GM12878 (cell line): ENCODE measurements around the gene TTC23. TPM values are rescaled to one million over a fixed set of nuclear protein-coding genes. Genes with fewer than 3 reads are reported as not detected.

Source experiments
- ATAC-seq: fragments of 200-7000 bp; cut with Tn5 transposase; 3 replicates; pipeline ENCODE4 v1.9.1; 2020; ENCODE audit warnings: mild to moderate bottlenecking, moderate library complexity
- BruUV-seq: library from RNA; stranded (reverse); fragments of 400-500 nt; replicated peaks from 2 replicates; lab custom pipeline; 2021; lab: Mats Ljungman, UMichigan
- CTCF ChIA-PET: fragments of 300-600 bp; sonication (Branson Sonifier 250); formaldehyde crosslinking; extraction: SDS; loops from one replicate; lab custom pipeline; 2021; ENCODE audit warnings: inconsistent platforms; lab: Yijun Ruan, JAX
- POLR2A ChIA-PET: fragments of 350-600 bp; formaldehyde crosslinking; extraction: SDS; loops from one replicate; lab custom pipeline; 2021; ENCODE audit warnings: inconsistent platforms; lab: Charles Lee
- RAD21 ChIA-PET: fragments of 300-600 bp; sonication (Branson Sonifier 250); formaldehyde crosslinking; loops from one replicate; lab custom pipeline; 2023; ENCODE audit warnings: antibody characterized with exemption; ENCODE audit not compliant: unreplicated experiment; lab: Charles Lee
- SMC1A ChIA-PET: fragments of 300-600 bp; sonication (Branson Sonifier 250); formaldehyde crosslinking; loops from one replicate; lab custom pipeline; 2023; ENCODE audit not compliant: unreplicated experiment, uncharacterized antibody; lab: Charles Lee
- DNase-seq: peaks from one replicate; pipeline ENCODE4 v3.0.0-alpha.2; 2011; ENCODE audit warnings: low read depth, low spot score
- FAIRE-seq: peaks from 3 replicates; lab custom pipeline; 2011; peaks lifted over from hg19 to GRCh38; lab: Jason Lieb, UNC
- H2AFZ ChIP-seq: 2 replicates; pipeline ENCODE4 v1.6.0; 2011; ENCODE audit warnings: low read depth, low read length, control low read depth; ENCODE audit not compliant: control insufficient read depth
- H3K27ac ChIP-seq: 2 replicates; pipeline ENCODE4 v1.5.1; 2011; ENCODE audit warnings: control low read depth; ENCODE audit not compliant: control insufficient read depth, insufficient read depth
- H3K27me3 ChIP-seq, 2 experiments: replicated peaks in 1 of 2; 2 replicates each; pipeline versions ENCODE4 v1.6.0 to v1.6.1; 2011; ENCODE audit warnings: low read length in 1 of 2; ENCODE audit not compliant: control insufficient read depth in 2 of 2, insufficient read depth in 2 of 2
- H3K36me3 ChIP-seq, 2 experiments: 2 replicates each; pipeline ENCODE4 v1.5.1; 2011; ENCODE audit warnings: low read length in 1 of 2; ENCODE audit not compliant: control insufficient read depth in 2 of 2, insufficient read depth in 2 of 2
- H3K4me1 ChIP-seq: 2 replicates; pipeline ENCODE4 v1.6.1; 2011; ENCODE audit warnings: mild to moderate bottlenecking, low read length, moderate library complexity, mixed read lengths; ENCODE audit not compliant: control insufficient read depth, insufficient read depth
- H3K4me2 ChIP-seq: 2 replicates; pipeline ENCODE4 v1.6.0; 2011; ENCODE audit warnings: control low read depth; ENCODE audit not compliant: control insufficient read depth, insufficient read depth
- H3K4me3 ChIP-seq: fragments of 200-600 bp; sonication (generic); 2 replicates; pipeline ENCODE4 v1.5.1; 2016
- H3K79me2 ChIP-seq: 2 replicates; pipeline ENCODE4 v1.6.0; 2011; ENCODE audit warnings: low read length; ENCODE audit not compliant: control insufficient read depth, insufficient read depth
- H3K9ac ChIP-seq: 2 replicates; pipeline ENCODE4 v1.8.0; 2011; ENCODE audit warnings: low read length, control low read depth, mixed read lengths; ENCODE audit not compliant: control insufficient read depth, insufficient read depth
- H3K9me3 ChIP-seq: replicated peaks from 3 replicates; pipeline ENCODE4 v1.5.1; 2011; ENCODE audit warnings: mild to moderate bottlenecking, low read length; ENCODE audit not compliant: control insufficient read depth, insufficient read depth
- H4K20me1 ChIP-seq: 2 replicates; pipeline ENCODE4 v1.6.0; 2011; ENCODE audit not compliant: control insufficient read depth, insufficient read depth
- BACH1 ChIP-seq: fragments of 450-650 bp; IDR thresholded peaks from 2 replicates; pipeline ENCODE4 v1.6.1; 2017; ENCODE audit warnings: mild to moderate bottlenecking, borderline replicate concordance
- CEBPB ChIP-seq, 2 experiments: fragments of 150-350 bp in 1 of 2; IDR thresholded peaks; 2 replicates each; pipeline ENCODE4 v1.6.1; 2012 to 2014; ENCODE audit warnings: low read depth in 2 of 2, low read length in 2 of 2, borderline replicate concordance in 1 of 2, inconsistent platforms in 1 of 2
- CREB1 ChIP-seq: IDR thresholded peaks from 2 replicates; pipeline ENCODE4 v1.6.1; 2012; ENCODE audit warnings: low read depth, mild to moderate bottlenecking, inconsistent platforms
- ETV6 ChIP-seq, 2 experiments: fragments of 450-650 bp in 1 of 2; IDR thresholded peaks in 1 of 2; conservative IDR thresholded peaks in 1 of 2; 2 replicates each; pipeline ENCODE4 v1.6.1; 2014; ENCODE audit warnings: antibody characterized with exemption in 1 of 2, borderline replicate concordance in 1 of 2, low read depth in 1 of 2, mild to moderate bottlenecking in 1 of 2, moderate library complexity in 1 of 2
- HCFC1 ChIP-seq: fragments of 150-350 bp; IDR thresholded peaks from 2 replicates; pipeline ENCODE4 v1.6.1; 2014; ENCODE audit warnings: low read length
- NR2F1 ChIP-seq: fragments of 450-650 bp; conservative IDR thresholded peaks from 2 replicates; pipeline ENCODE4 v1.6.1; 2017; ENCODE audit warnings: mild to moderate bottlenecking
- NRF1 ChIP-seq: conservative IDR thresholded peaks from 2 replicates; pipeline ENCODE4 v1.6.1; 2011; ENCODE audit warnings: mild to moderate bottlenecking, low read depth, low read length, improper control_type of control experiment
- RAD51 ChIP-seq: fragments of 450-650 bp; IDR thresholded peaks from 2 replicates; pipeline ENCODE4 v1.6.1; 2016; ENCODE audit warnings: moderate library complexity, mild to moderate bottlenecking, inconsistent platforms
- SRF ChIP-seq, 2 experiments: IDR thresholded peaks; 2 replicates each; pipeline ENCODE4 v1.6.1; 2011; ENCODE audit warnings: low read depth in 2 of 2, low read length in 2 of 2, mild to moderate bottlenecking in 1 of 2, moderate library complexity in 1 of 2
- ZBED1 ChIP-seq: IDR thresholded peaks from 2 replicates; pipeline ENCODE4 v1.6.1; 2016; ENCODE audit warnings: borderline replicate concordance
- WGBS: methylation state at CpG from one replicate; pipeline ENCODE4 v1.1.6; 2016; ENCODE audit warnings: low lambda C conversion rate; ENCODE audit not compliant: insufficient replicate concordance, insufficient coverage; ENCODE audit errors: missing lambda C conversion rate; 5-methylcytosine and 5-hydroxymethylcytosine counted together
- in situ Hi-C: fragments of 300-500 bp; cut with MboI; formaldehyde crosslinking; loops from 9 replicates; pipeline ENCODE4 v1.14.3; 2018; ENCODE audit warnings: mixed read lengths
- intact Hi-C: fragments of 100-400 bp; cut with micrococcal nuclease; formaldehyde crosslinking; loops from one replicate; pipeline ENCODE4 v1.14.2; 2022; ENCODE audit not compliant: unreplicated experiment
- polyA plus RNA-seq, 11 experiments: library from polyadenylated mRNA; depleted of rRNA in 4 of 11; unstranded in 6 of 11; stranded (reverse) in 5 of 11; fragments of >200 nt; fragmentation: Nextera tagmentation in 4 of 11; fragmentation: Illumina TruSeq in 1 of 11; extraction: Ambion mirVana in 4 of 11; extraction: Trizol in 1 of 11; gene quantifications; 1 replicate in 1 of 11; 2 replicates in 10 of 11; pipeline versions ENCODE4 v1.2.1 to v1.2.3, GENCODE V29; 2011 to 2016; ENCODE audit warnings: inconsistent platforms in 2 of 11, missing spikeins in 2 of 11, low read depth in 1 of 11
- total RNA-seq, 4 experiments: library from RNA; depleted of rRNA in 3 of 4; stranded (reverse); fragments of >200 nt in 3 of 4; fragmentation: Illumina TruSeq in 1 of 4; extraction: Trizol in 1 of 4; gene quantifications; 2 replicates each; pipeline versions ENCODE4 v1.2.1 to v1.2.3, GENCODE V29; 2013 to 2021
- TF ChIP-seq, protein P1 (sequence below): IDR thresholded peaks from 2 replicates; pipeline ENCODE4 v1.6.1; 2011; ENCODE audit warnings: mild to moderate bottlenecking, low read depth, low read length, moderate library complexity; ENCODE audit not compliant: insufficient replicate concordance
- TF ChIP-seq, protein P2 (sequence below): fragments of 450-650 bp; IDR thresholded peaks from 2 replicates; pipeline ENCODE4 v1.6.1; 2017; ENCODE audit warnings: mild to moderate bottlenecking, moderate library complexity
- TF ChIP-seq, protein P3 (sequence below): IDR thresholded peaks from 2 replicates; pipeline ENCODE4 v1.6.1; 2012; ENCODE audit warnings: improper control_type of control experiment, low read depth, low read length; ENCODE audit not compliant: insufficient replicate concordance

TTC23 gene
- total and polyA plus RNA-seq, 10 of the 15 experiments (the other 5 are each of a cell fraction or from before 2014, with no cell fraction given) = 1.2 to 9.0 (median 6.5) TPM

DNA sequence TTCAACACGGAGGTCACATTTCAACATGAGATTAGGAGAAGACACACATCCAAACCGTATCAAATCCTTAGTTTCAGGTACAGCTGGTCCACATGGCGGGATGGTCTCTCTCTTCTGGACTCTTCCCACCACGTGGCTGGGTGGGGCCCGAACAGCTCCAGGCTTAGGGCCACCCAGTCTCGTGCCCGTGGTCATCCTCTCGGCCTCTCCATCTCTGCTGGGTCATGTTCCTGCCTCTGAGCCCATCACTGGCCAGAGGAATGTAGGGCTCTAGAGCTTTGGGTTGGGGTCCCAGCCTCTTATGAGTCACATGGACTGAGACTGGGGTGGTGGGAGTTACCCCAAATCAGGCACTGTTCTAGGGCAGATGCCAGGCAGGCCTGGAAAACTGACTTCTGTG lies 132.3 kb downstream of the TTC23 start:
- no peak for FAIRE-seq
- no peak for TF ChIP-seq NRF1
- TF ChIP-seq, protein P1, sequence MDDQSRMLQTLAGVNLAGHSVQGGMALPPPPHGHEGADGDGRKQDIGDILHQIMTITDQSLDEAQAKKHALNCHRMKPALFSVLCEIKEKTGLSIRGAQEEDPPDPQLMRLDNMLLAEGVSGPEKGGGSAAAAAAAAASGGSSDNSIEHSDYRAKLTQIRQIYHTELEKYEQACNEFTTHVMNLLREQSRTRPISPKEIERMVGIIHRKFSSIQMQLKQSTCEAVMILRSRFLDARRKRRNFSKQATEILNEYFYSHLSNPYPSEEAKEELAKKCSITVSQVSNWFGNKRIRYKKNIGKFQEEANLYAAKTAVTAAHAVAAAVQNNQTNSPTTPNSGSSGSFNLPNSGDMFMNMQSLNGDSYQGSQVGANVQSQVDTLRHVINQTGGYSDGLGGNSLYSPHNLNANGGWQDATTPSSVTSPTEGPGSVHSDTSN = no peak
- TF ChIP-seq CEBPB (IDR thresholded peaks at IDR 0.05; ENCODE audit: borderline replicate concordance in 1 of 2, low read depth in 2 of 2, low read length in 2 of 2) = no peak
- TF ChIP-seq, protein P2, sequence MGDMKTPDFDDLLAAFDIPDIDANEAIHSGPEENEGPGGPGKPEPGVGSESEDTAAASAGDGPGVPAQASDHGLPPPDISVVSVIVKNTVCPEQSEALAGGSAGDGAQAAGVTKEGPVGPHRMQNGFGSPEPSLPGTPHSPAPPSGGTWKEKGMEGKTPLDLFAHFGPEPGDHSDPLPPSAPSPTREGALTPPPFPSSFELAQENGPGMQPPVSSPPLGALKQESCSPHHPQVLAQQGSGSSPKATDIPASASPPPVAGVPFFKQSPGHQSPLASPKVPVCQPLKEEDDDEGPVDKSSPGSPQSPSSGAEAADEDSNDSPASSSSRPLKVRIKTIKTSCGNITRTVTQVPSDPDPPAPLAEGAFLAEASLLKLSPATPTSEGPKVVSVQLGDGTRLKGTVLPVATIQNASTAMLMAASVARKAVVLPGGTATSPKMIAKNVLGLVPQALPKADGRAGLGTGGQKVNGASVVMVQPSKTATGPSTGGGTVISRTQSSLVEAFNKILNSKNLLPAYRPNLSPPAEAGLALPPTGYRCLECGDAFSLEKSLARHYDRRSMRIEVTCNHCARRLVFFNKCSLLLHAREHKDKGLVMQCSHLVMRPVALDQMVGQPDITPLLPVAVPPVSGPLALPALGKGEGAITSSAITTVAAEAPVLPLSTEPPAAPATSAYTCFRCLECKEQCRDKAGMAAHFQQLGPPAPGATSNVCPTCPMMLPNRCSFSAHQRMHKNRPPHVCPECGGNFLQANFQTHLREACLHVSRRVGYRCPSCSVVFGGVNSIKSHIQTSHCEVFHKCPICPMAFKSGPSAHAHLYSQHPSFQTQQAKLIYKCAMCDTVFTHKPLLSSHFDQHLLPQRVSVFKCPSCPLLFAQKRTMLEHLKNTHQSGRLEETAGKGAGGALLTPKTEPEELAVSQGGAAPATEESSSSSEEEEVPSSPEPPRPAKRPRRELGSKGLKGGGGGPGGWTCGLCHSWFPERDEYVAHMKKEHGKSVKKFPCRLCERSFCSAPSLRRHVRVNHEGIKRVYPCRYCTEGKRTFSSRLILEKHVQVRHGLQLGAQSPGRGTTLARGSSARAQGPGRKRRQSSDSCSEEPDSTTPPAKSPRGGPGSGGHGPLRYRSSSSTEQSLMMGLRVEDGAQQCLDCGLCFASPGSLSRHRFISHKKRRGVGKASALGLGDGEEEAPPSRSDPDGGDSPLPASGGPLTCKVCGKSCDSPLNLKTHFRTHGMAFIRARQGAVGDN = no peak
- TF ChIP-seq HCFC1 = no peak
- no peak for TF ChIP-seq ETV6 (conservative IDR thresholded peaks at IDR 0.05 in 1 of 2, IDR thresholded peaks at IDR 0.05 in 1 of 2; ENCODE audit: borderline replicate concordance in 1 of 2, low read depth in 1 of 2)
- no peak for TF ChIP-seq BACH1
- TF ChIP-seq CREB1 = no peak
- TF ChIP-seq ZBED1 = no peak
- no peak for TF ChIP-seq RAD51
- TF ChIP-seq SRF (IDR thresholded peaks at IDR 0.05; ENCODE audit: low read depth in 2 of 2, low read length in 2 of 2) = no peak
- TF ChIP-seq NR2F1 = no peak
- TF ChIP-seq, protein P3, sequence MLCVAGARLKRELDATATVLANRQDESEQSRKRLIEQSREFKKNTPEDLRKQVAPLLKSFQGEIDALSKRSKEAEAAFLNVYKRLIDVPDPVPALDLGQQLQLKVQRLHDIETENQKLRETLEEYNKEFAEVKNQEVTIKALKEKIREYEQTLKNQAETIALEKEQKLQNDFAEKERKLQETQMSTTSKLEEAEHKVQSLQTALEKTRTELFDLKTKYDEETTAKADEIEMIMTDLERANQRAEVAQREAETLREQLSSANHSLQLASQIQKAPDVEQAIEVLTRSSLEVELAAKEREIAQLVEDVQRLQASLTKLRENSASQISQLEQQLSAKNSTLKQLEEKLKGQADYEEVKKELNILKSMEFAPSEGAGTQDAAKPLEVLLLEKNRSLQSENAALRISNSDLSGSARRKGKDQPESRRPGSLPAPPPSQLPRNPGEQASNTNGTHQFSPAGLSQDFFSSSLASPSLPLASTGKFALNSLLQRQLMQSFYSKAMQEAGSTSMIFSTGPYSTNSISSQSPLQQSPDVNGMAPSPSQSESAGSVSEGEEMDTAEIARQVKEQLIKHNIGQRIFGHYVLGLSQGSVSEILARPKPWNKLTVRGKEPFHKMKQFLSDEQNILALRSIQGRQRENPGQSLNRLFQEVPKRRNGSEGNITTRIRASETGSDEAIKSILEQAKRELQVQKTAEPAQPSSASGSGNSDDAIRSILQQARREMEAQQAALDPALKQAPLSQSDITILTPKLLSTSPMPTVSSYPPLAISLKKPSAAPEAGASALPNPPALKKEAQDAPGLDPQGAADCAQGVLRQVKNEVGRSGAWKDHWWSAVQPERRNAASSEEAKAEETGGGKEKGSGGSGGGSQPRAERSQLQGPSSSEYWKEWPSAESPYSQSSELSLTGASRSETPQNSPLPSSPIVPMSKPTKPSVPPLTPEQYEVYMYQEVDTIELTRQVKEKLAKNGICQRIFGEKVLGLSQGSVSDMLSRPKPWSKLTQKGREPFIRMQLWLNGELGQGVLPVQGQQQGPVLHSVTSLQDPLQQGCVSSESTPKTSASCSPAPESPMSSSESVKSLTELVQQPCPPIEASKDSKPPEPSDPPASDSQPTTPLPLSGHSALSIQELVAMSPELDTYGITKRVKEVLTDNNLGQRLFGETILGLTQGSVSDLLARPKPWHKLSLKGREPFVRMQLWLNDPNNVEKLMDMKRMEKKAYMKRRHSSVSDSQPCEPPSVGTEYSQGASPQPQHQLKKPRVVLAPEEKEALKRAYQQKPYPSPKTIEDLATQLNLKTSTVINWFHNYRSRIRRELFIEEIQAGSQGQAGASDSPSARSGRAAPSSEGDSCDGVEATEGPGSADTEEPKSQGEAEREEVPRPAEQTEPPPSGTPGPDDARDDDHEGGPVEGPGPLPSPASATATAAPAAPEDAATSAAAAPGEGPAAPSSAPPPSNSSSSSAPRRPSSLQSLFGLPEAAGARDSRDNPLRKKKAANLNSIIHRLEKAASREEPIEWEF = no peak

More for the DNA sequence above, 132.3 kb downstream of the TTC23 start:
- Histone ChIP-seq H3K9ac (no peak overlapping the region), H2AFZ (no peak overlapping the region), H3K27ac (no peak overlapping the region), H3K4me3 (no peak overlapping the region), H4K20me1 (no peaks in the 10 kb centered on the region), H3K27me3 (no peaks in the 10 kb centered on the region; a peak in 1 of 4 replicates), H3K36me3 (no peaks in the 10 kb centered on the region), H3K79me2 (no peaks in the 10 kb centered on the region), H3K4me1 (no peaks in the 10 kb centered on the region), H3K9me3 (no peaks in the 10 kb centered on the region), H3K4me2 (no peak overlapping the region)
- DNase-seq (no peak), ATAC-seq (no peak)
- ChIA-PET POLR2A (no interaction called here), RAD21 (no interaction called here), CTCF (no interaction called here), SMC1A (interaction anchor here (0.6 to 1.1 kb wide), 2 partner anchors 8 to 820 kb away, joined by 3 read pairs; no protein-coding TSS in a partner anchor)
- in situ Hi-C loops = loop anchor here (25.0 kb wide), 1 partner anchor 620 kb away; the partner anchor contains the start of gene LYSMD4
- no TSS peak for BruUV-seq
- intact Hi-C loops = no loop called here
- WGBS = 30% methylated on average over 8 of the region's 8 CpGs
